GM21619 (cell line): ENCODE results near the gene WNT9A.

ENCODE experiments used
- ATAC-seq: cut with Tn5 transposase; IDR thresholded peaks from one replicate; pipeline ENCODE4 v1.9.1; 2021; ENCODE audit not compliant: unreplicated experiment

Gene WNT9A

GRCh38 chr1:227942021-227942715 is 5.6 kb downstream of the WNT9A start:
- ATAC-seq: no peak

- no peak for ATAC-seq
Measured at GRCh38 chr1:227941509-227942020, 6.2 kb downstream of the WNT9A start.

- no peak for ATAC-seq
Measured at GRCh38 chr1:227940791-227941241, 6.9 kb downstream of the WNT9A start.

- ATAC-seq: no peak
Measured at GRCh38 chr1:227939791-227940771, 7.7 kb downstream of the WNT9A start.

- ATAC-seq: no peak
Measured at GRCh38 chr1:227938911-227939790, 8.6 kb downstream of the WNT9A start.

GRCh38 chr1:227938276-227938675 is 9.5 kb downstream of the WNT9A start:
- ATAC-seq: no peak

GRCh38 chr1:227937838-227938145 is 9.9 kb downstream of the WNT9A start:
- ATAC-seq: no peak

- ATAC-seq: no peak
Measured at GRCh38 chr1:227937031-227937837, 10.5 kb downstream of the WNT9A start.

- ATAC-seq: no peak
Measured at GRCh38 chr1:227935826-227936225, 11.9 kb downstream of the WNT9A start.

GRCh38 chr1:227934476-227935313 is 13.0 kb downstream of the WNT9A start:
- no peak for ATAC-seq

GRCh38 chr1:227929751-227930472 is 17.8 kb downstream of the WNT9A start:
- ATAC-seq: no peak

- no peak for ATAC-seq
Measured at GRCh38 chr1:227928811-227929375, 18.8 kb downstream of the WNT9A start.

GRCh38 chr1:227927971-227928741 is 19.6 kb downstream of the WNT9A start:
- no peak for ATAC-seq

- ATAC-seq: no peak
Measured at GRCh38 chr1:227926896-227927885, 20.5 kb downstream of the WNT9A start.

GRCh38 chr1:227926216-227926791 is 21.4 kb downstream of the WNT9A start:
- ATAC-seq: no peak
